Measurements from ENCODE around the gene CDK5RAP3. TPM values are rescaled to one million over a fixed set of nuclear protein-coding genes. Genes with fewer than 3 reads are reported as not detected.

Gene CDK5RAP3
- total RNA-seq, 1 experiment from 2014 or later = 128 TPM

GRCh38 chr17:48030531-48030930 lies 59.6 kb downstream of the CDK5RAP3 start:
- H3K27me3 Mint-ChIP-seq (ENCODE audit: low read depth) = peaks cover 34% of the 10 kb centered on the region
- H3K27ac Mint-ChIP-seq = no peak overlapping the region
- ATAC-seq (no peak), DNase-seq (ENCODE audit: low spot score) (no peak)
- CTCF ChIA-PET = interaction anchor here (1.3 kb wide), 1 partner anchor 38 kb away, joined by 3 read pairs; no protein-coding TSS in a partner anchor
- no peak overlapping the region for H3K4me3 Mint-ChIP-seq
- H3K9me3 Mint-ChIP-seq = no peaks in the 10 kb centered on the region
- POLR2A ChIA-PET = interaction anchor here (0.7 to 1.1 kb wide), 2 partner anchors 18 to 143 kb away, joined by 3 to 6 read pairs; partner anchors contain the start of gene NFE2L1
- H3K36me3 Mint-ChIP-seq = no peaks in the 10 kb centered on the region
- peaks cover 11% of the 10 kb centered on the region for H3K4me1 Mint-ChIP-seq
- TF ChIP-seq IRF2 (CRISPR knock-in tag; IDR thresholded peaks at IDR 0.05; ENCODE audit: borderline replicate concordance, low read depth) (no peak), CBFB (CRISPR knock-in tag; IDR thresholded peaks at IDR 0.05; ENCODE audit: low read depth) (no peak), ZNF512 (CRISPR knock-in tag; IDR thresholded peaks at IDR 0.05; ENCODE audit: borderline replicate concordance) (no peak), ZNF396 (CRISPR knock-in tag; IDR thresholded peaks at IDR 0.05; ENCODE audit: borderline replicate concordance) (no peak)

Other genes with a start within 250 kb of the CDK5RAP3 start
- 0.15 to 0.18 TPM in 2 of 3 replicates, not detected in the other for gene TBX21, start 237.9 kb upstream of the CDK5RAP3 start, total RNA-seq (2021)
- 8.2 to 13.5 TPM (median 10.7 TPM) in 3 replicates for gene OSBPL7, start 149.3 kb upstream of the CDK5RAP3 start, total RNA-seq (2021)
- 80.1 to 87.0 TPM (median 85.3 TPM) in 3 replicates for gene MRPL10, start 139.6 kb upstream of the CDK5RAP3 start, total RNA-seq (2021)
- gene LRRC46, start 139.4 kb upstream of the CDK5RAP3 start, total RNA-seq (2021) = 0.09 to 0.39 TPM (median 0.30 TPM) in 3 replicates
- 50.8 to 54.1 TPM (median 51.6 TPM) in 3 replicates for gene SCRN2, start 129.8 kb upstream of the CDK5RAP3 start, total RNA-seq (2021)
- gene SP6, start 120.0 kb upstream of the CDK5RAP3 start, total RNA-seq (2021) = 2.0 to 3.3 TPM (median 2.3 TPM) in 3 replicates
- gene SP2, start 74.9 kb upstream of the CDK5RAP3 start, total RNA-seq (2021) = 9.9 to 11.5 TPM (median 10.7 TPM) in 3 replicates
- gene PNPO, start 29.5 kb upstream of the CDK5RAP3 start, total RNA-seq (2021) = 12.2 to 17.8 TPM (median 17.2 TPM) in 3 replicates
- gene PRR15L, start 13.2 kb upstream of the CDK5RAP3 start, total RNA-seq (2021) = 0.59 to 1.1 TPM (median 1.1 TPM) in 3 replicates
- 0.37 to 0.44 TPM in 2 of 3 replicates, not detected in the other for gene COPZ2, start 66.7 kb downstream of the CDK5RAP3 start, total RNA-seq (2021)
- gene NFE2L1, start 77.2 kb downstream of the CDK5RAP3 start, total RNA-seq (2021) = 130 to 149 TPM (median 131 TPM) in 3 replicates
- 162 to 167 TPM (median 165 TPM) in 3 replicates for gene CBX1, start 130.4 kb downstream of the CDK5RAP3 start, total RNA-seq (2021)
- gene SNX11, start 136.7 kb downstream of the CDK5RAP3 start, total RNA-seq (2021) = 19.3 to 24.5 TPM (median 20.1 TPM) in 3 replicates

Measured in WTC11 (cell line).